DMS153 (cell line): Measurements from ENCODE around the gene PUS7L.
"Not testable (repeated sequence)": the region's sequence is repeated elsewhere in the genome, so short reads cannot be mapped to it uniquely, and the experiment has no call there.

ENCODE experiments used
- DNase-seq: peaks from one replicate; lab custom pipeline; 2025; lab: John Stamatoyannopoulos, UW

Gene PUS7L

GRCh38 chr12:43749016-43749415, 9.6 kb downstream of the PUS7L start:
- no peak for DNase-seq

GRCh38 chr12:43744826-43745225, 13.8 kb downstream of the PUS7L start:
- no peak for DNase-seq

GRCh38 chr12:43742106-43742505, 16.5 kb downstream of the PUS7L start:
- no peak for DNase-seq

GRCh38 chr12:43740511-43741100, 18.0 kb downstream of the PUS7L start:
- DNase-seq: no peak

- no peak for DNase-seq
Observed at GRCh38 chr12:43737646-43738045, 20.9 kb downstream of the PUS7L start.

- DNase-seq: no peak
Observed at GRCh38 chr12:43736927-43737440, 21.6 kb downstream of the PUS7L start.

GRCh38 chr12:43733687-43734086, 24.9 kb downstream of the PUS7L start:
- no peak for DNase-seq

- no peak for DNase-seq
Observed at GRCh38 chr12:43730283-43730682, 28.3 kb downstream of the PUS7L start.

- no peak for DNase-seq
Observed at GRCh38 chr12:43728698-43729097, 29.9 kb downstream of the PUS7L start.

- no peak for DNase-seq
Observed at GRCh38 chr12:43728117-43728516, 30.5 kb downstream of the PUS7L start.

GRCh38 chr12:43723134-43723533, 35.5 kb downstream of the PUS7L start:
- DNase-seq: no peak

- DNase-seq: no peak
Observed at GRCh38 chr12:43722621-43723020, 36.0 kb downstream of the PUS7L start.

GRCh38 chr12:43711348-43711747, 47.2 kb downstream of the PUS7L start:
- no peak for DNase-seq

GRCh38 chr12:43703772-43704171, 54.8 kb downstream of the PUS7L start:
- not testable (repeated sequence) for DNase-seq

GRCh38 chr12:43701194-43701593, 57.4 kb downstream of the PUS7L start:
- not testable (repeated sequence) for DNase-seq

GRCh38 chr12:43696154-43696553, 62.4 kb downstream of the PUS7L start:
- no peak for DNase-seq

- DNase-seq: no peak
Observed at GRCh38 chr12:43694879-43695278, 63.7 kb downstream of the PUS7L start.

- DNase-seq: no peak
Observed at GRCh38 chr12:43692064-43692463, 66.5 kb downstream of the PUS7L start.

- DNase-seq: not testable (repeated sequence)
Observed at GRCh38 chr12:43685491-43685890, 73.1 kb downstream of the PUS7L start.

- DNase-seq: no peak
Observed at GRCh38 chr12:43676183-43676813, 82.3 kb downstream of the PUS7L start.

- no peak for DNase-seq
Observed at GRCh38 chr12:43675048-43675904, 83.3 kb downstream of the PUS7L start.

- DNase-seq: no peak
Observed at GRCh38 chr12:43669373-43669772, 89.2 kb downstream of the PUS7L start.
